Tibial artery (tissue), 4 donors: ENCODE results near the gene SIRPA.

ENCODE experiments used
- DNase-seq, 2 donors: peaks; one replicate each; pipeline ENCODE4 v3.0.0-alpha.2; 2019
- H3K27ac ChIP-seq, 2 donors: fragments of 200-600 bp; sonication (generic) in 1 of 2; 1 replicate in 1 of 2; 2 replicates in 1 of 2; pipeline ENCODE4 v1.5.1; 2018 to 2019; ENCODE audit warnings: mild to moderate bottlenecking in 1 of 2
- H3K27me3 ChIP-seq, 2 donors: fragments of 200-600 bp; sonication (generic) in 1 of 2; one replicate each; pipeline versions ENCODE4 v1.5.1 to v1.6.0; 2016 to 2019
- H3K36me3 ChIP-seq, 3 donors: fragments of 200-600 bp; sonication (generic) in 2 of 3; one replicate each; pipeline ENCODE4 v1.5.1; 2016 to 2019; ENCODE audit warnings: mild to moderate bottlenecking in 2 of 3
- H3K4me1 ChIP-seq, 4 donors: fragments of 200-600 bp; sonication (generic) in 2 of 4; 1 replicate in 3 of 4; 2 replicates in 1 of 4; pipeline ENCODE4 v1.5.1; 2016 to 2019
- H3K4me3 ChIP-seq, 2 donors: fragments of 200-600 bp; sonication (generic) in 1 of 2; 1 replicate in 1 of 2; 2 replicates in 1 of 2; pipeline ENCODE4 v1.5.1; 2018 to 2019; ENCODE audit warnings: mild to moderate bottlenecking in 2 of 2
- H3K9me3 ChIP-seq, 3 donors: fragments of 200-600 bp; sonication (generic) in 1 of 3; one replicate each; pipeline ENCODE4 v1.5.1; 2016 to 2019
- CTCF ChIP-seq, 2 experiments: fragments of 200-600 bp in 1 of 2; fragments of 450-650 bp in 1 of 2; IDR thresholded peaks; one replicate each; pipeline ENCODE4 v1.5.1; 2017 to 2019; ENCODE audit warnings: antibody characterized with exemption in 2 of 2, mild to moderate bottlenecking in 1 of 2, moderate library complexity in 1 of 2
- intact Hi-C: fragments of 100-400 bp; cut with DNase I; formaldehyde crosslinking; loops from one replicate; pipeline ENCODE4 v1.15.0; 2023; ENCODE audit warnings: low total_unique reads

The SIRPA gene

GRCh38 chr20:1950836-1951235 is 55.6 kb downstream of the SIRPA start:
- Histone ChIP-seq H3K36me3 (no peaks in the 10 kb centered on the region), H3K4me3 (no peak overlapping the region), H3K9me3 (no peaks in the 10 kb centered on the region), H3K4me1 (peaks cover 0 to 19% (median 7%) of the 10 kb centered on the region in 4 donors), H3K27ac (no peak overlapping the region), H3K27me3 (peaks cover 0 to 20% of the 10 kb centered on the region in 2 donors)
- no peak for TF ChIP-seq CTCF (IDR thresholded peaks at IDR 0.05)
- DNase-seq: no peak
- intact Hi-C loops: no loop called here

GRCh38 chr20:1951436-1952115 is 56.4 kb downstream of the SIRPA start:
- H3K4me3 ChIP-seq: no peak overlapping the region
- H3K36me3 ChIP-seq: no peaks in the 10 kb centered on the region
- H3K27ac ChIP-seq: no peak overlapping the region
- peaks cover 0 to 15% (median 7%) of the 10 kb centered on the region in 4 donors for H3K4me1 ChIP-seq
- peaks cover 0 to 27% of the 10 kb centered on the region in 2 donors for H3K27me3 ChIP-seq
- H3K9me3 ChIP-seq: no peaks in the 10 kb centered on the region
- no peak for TF ChIP-seq CTCF (IDR thresholded peaks at IDR 0.05)
- DNase-seq: no peak
- intact Hi-C loops: no loop called here

GRCh38 chr20:1952737-1953530 is 57.7 kb downstream of the SIRPA start:
- Histone ChIP-seq H3K27ac (no peak overlapping the region), H3K9me3 (no peaks in the 10 kb centered on the region), H3K27me3 (peaks cover 0 to 18% of the 10 kb centered on the region in 2 donors), H3K4me3 (no peak overlapping the region), H3K36me3 (no peaks in the 10 kb centered on the region), H3K4me1 (peaks cover 0 to 6% (median 0%) of the 10 kb centered on the region in 4 donors)
- intact Hi-C loops: no loop called here
- no peak for TF ChIP-seq CTCF (IDR thresholded peaks at IDR 0.05)
- no peak for DNase-seq

- Histone ChIP-seq H3K4me1 (peaks cover 0 to 6% (median 0%) of the 10 kb centered on the region in 4 donors), H3K4me3 (no peak overlapping the region), H3K27me3 (peaks cover 0 to 25% of the 10 kb centered on the region in 2 donors), H3K27ac (no peak overlapping the region), H3K9me3 (no peaks in the 10 kb centered on the region), H3K36me3 (no peaks in the 10 kb centered on the region)
- intact Hi-C loops: no loop called here
- no peak for DNase-seq
- no peak for TF ChIP-seq CTCF (IDR thresholded peaks at IDR 0.05)
These were observed 58.4 kb downstream of the SIRPA start for GRCh38 chr20:1953621-1954020.

- TF ChIP-seq CTCF (IDR thresholded peaks at IDR 0.05): no peak
- intact Hi-C loops: no loop called here
- H3K27me3 ChIP-seq: peaks cover 0 to 26% of the 10 kb centered on the region in 2 donors
- H3K36me3 ChIP-seq: no peaks in the 10 kb centered on the region
- no peak overlapping the region for H3K4me3 ChIP-seq
- no peaks in the 10 kb centered on the region for H3K4me1 ChIP-seq
- H3K9me3 ChIP-seq: no peaks in the 10 kb centered on the region
- DNase-seq: no peak
- H3K27ac ChIP-seq: no peak overlapping the region
These were observed 60.0 kb downstream of the SIRPA start for GRCh38 chr20:1955217-1955616.
